Renal cortical epithelial cell (primary cell): ENCODE measurements around the gene TMEM203. TPM values are rescaled to one million over a fixed set of nuclear protein-coding genes. Genes with fewer than 3 reads are reported as not detected.

ENCODE experiments used
- DNase-seq: peaks from one replicate; pipeline ENCODE4 v3.0.0-alpha.2; 2011; ENCODE audit warnings: low read depth
- total RNA-seq: library from RNA; depleted of rRNA; stranded (reverse); fragments of >200 nt; gene quantifications from 2 replicates; pipeline ENCODE4 v1.2.3, GENCODE V29; 2014

Gene TMEM203
- total RNA-seq, 1 donor from 2014 or later = 42.8 TPM

GRCh38 chr9:137242269-137243203 is 37.1 kb upstream of the TMEM203 start:
- DNase-seq = no peak

DNA sequence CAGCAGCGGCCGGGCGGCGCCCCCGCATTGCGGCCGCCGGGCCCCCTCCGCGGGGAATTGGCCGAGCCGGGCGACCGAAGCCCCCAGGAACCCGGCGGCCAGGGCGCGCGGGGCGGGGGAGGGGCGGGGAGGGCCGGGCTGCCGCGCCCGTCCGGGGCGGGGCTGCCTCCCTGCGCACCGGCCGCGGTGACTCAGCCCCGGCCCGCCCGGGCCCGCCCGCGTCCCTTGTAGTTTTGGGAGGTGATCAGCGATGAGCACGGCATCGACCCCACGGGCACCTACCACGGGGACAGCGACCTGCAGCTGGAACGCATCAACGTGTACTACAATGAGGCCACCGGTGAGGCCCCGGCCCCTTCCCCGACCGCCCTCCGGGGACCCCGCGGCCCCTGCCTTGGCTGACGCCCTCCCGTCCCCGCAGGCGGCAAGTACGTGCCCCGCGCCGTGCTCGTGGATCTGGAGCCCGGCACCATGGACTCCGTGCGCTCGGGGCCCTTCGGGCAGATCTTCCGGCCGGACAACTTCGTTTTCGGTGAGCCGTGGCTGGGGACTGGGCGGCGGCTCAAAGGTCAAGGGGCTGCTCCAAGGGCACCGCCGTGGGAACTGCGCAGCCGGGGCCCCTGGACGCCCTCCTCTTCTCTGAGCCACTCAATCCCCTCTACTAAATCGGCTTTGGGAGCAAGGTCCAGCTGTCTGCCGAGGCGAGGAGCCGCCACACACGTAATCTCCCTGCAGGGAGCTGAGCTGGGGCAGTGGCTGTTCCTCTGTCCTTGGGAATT is 36.2 kb upstream of the TMEM203 start:
- no peak for DNase-seq

DNA sequence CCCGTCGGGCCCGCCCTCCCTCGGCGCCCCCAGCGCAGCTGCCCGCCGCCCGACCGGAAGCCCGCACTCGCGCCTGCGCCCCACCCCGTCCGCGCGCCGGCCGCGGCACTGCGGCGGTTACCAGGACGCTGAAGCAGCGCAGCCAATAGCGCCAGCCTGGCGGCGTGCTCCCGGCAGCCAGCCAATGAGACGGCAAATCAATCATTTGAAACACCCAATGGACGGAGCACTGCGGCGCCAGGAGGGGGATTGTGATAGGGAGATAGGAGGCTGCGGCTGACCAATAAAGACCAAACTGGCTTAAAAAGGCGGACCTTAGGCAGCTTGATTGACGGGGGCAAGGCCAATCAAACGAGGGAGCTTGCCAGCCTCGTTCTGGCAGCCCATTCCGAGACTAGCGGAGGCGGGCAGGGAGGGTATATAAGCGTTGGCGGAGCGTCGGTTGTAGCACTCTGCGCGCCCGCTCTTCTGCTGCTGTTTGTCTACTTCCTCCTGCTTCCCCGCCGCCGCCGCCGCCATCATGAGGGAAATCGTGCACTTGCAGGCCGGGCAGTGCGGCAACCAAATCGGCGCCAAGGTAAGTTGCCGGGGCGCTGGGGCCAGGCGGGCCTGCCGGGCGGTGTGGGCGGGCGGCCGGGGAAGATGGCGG is 35.5 kb upstream of the TMEM203 start, which contains the start of gene TUBB4B:
TUBB4B (plus strand) TSS at position 447 of the 649 bp plus-strand sequence; CDS start at position 521, 74 bp downstream.
- DNase-seq = peak; percentile 99

- DNase-seq = peak; percentile 31
These were observed 34.9 kb upstream of the TMEM203 start for GRCh38 chr9:137240318-137240840.

DNA sequence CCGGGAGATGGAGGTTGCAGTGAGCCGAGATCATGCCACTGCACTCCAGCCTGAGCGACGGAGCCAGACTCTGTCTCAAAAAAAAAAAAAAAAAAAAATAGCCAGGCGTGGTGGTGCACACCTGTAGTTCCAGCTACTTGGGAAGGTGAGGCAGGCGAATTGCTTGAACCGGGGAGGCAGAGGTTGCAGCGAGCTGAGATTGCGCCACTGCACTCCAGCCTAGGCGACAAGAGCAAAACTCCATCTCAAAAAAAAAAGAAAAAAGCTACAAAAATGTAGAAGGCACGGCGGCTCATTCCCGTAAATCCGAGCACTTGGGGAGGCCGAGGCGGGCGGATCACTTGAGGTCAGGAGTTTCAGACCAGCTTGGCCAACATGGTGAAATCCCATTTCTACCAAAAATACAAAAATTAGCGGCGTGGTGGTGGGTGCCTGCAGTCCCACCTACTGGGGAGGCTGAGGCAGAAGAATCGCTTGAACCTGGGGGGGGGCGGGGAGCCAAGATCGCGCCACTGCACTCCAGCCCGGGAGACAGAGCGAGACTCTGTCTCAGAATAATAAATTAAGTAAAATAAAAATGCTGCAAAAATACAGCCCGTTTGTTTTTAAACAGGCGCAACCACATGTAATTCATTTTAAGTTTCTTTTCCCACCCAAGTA is 34.2 kb upstream of the TMEM203 start:
- DNase-seq = peak; percentile 27

- DNase-seq = no peak
These were observed 32.6 kb upstream of the TMEM203 start for GRCh38 chr9:137237759-137238726.

DNA sequence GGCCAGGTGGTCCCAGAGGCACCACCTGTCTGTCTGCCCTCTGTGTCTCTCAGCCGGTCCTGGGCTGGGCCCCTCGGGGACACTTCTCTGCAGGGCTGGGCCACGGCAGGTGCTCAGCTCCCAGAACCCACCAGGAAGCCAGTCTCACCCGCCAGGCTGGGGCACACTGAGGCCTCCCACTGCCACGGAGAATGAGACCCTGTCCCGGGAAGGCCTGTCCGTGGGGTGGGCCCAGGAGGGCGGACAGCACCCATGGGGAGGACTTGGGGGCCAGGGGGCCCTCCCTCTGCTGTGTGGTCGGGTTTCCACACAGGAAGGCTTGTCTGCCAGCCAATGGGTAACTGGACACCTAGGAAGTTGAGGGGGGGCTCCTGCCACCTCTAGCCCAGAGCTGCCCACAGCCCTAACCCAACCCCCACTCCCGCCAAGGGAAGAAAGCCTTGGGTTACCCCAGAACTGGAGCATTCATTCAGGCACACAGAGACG is 31.5 kb upstream of the TMEM203 start:
- no peak for DNase-seq

DNA sequence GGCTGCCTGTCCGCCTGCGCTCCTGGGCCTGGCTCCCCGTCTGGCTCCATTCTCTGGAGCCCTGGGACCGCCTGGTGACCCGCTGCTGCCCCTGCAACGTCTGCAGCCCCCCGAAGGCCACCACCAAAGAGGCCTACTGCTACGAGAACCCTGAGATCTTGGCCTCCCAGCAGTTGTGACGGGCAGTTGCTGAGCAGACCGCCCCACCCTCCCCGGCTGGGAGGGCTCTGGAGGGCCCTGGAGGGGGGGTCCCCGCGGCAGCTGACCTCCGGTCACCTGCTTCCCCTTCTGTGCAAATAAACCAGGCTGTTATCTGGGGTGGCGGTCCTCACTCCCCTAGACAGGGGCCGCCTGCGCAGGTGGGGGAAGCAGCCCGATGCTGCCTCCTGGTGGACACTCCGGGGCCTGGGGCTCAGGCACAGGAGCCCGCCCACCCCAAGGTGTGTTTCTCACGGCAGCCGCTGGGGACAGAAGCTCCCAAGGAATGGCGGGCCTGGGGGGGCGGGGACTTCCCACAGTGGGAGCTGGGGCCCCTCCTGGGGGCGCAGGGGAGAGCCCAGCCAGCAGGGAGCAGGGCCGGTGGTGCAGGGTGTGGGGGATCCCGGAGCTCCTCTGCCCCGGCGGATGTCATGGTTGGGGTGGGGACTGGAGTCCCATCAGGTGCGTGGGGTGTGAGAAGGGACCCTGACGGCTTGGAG is 30.9 kb upstream of the TMEM203 start:
- DNase-seq = peak; percentile 40

DNA sequence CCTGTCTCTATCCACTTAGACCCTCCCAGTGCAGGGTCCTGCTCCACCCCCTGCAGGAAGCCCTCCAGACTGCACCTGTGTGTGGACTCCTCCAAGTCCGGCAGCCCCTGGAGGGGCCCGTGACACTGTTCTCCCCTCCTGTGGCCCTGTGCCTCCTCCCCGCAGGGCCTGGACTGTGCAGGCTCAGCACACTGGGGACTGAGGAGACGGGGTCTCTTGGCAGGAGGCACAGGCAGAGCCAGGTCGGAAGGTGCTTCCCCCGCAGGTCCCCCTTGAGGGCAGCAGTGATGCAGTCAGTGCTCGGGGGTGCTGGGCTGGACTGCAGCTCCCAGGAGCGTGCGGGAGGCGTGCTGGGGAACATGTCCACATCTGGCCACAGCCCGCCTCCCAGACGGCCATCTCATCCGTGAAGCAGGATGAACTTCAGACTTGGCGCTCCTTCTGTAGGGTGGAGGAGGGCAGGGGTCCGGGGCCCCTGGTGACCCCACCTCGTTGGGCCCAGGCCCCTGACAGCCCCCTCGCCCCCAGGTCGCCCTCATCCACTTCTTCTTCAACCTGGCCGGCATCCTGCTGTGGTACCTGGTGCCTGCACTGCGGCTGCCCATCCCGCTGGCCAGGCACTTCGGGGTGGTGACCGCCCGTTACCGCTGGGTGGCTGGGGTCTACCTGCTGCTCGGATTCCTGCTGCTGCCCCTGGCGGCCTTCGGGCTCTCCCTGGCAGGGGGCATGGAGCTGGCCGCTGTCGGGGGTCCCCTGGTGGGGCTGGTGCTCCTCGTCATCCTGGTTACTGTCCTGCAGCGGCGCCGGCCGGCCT is 30.2 kb upstream of the TMEM203 start:
- DNase-seq = no peak

DNA sequence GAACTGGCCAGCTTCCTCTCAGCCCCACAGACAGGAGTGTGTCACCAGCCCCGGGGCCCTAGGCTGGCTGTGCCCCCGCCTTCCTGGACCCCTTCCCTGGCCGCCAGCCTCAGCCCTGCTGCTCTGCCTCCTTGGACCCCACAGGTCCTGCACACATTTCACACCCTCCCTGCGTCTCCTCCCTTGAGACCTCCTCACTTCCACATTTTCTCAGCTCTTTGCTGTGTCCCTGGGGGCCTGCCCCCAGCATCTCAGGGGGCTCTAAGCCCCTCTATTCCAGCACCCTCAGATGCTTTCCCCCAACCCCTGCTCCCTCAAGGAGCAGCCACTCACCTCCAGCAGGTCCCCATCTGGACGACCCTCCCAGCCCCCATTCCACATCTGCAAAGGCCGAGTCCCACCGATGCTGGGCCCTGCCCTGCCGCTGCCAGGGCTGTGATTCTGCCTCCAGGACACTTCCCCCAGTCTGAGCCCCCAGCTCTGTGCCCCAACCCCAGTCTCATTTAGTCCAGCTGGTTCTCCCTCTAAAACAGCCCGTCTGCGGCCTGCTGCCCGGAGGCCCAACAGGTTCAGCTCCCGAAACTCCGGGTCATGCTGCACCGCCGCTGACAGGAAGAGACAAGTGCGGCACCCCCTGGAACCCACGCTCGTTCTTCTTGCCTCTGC is 29.4 kb upstream of the TMEM203 start:
- DNase-seq = no peak

DNA sequence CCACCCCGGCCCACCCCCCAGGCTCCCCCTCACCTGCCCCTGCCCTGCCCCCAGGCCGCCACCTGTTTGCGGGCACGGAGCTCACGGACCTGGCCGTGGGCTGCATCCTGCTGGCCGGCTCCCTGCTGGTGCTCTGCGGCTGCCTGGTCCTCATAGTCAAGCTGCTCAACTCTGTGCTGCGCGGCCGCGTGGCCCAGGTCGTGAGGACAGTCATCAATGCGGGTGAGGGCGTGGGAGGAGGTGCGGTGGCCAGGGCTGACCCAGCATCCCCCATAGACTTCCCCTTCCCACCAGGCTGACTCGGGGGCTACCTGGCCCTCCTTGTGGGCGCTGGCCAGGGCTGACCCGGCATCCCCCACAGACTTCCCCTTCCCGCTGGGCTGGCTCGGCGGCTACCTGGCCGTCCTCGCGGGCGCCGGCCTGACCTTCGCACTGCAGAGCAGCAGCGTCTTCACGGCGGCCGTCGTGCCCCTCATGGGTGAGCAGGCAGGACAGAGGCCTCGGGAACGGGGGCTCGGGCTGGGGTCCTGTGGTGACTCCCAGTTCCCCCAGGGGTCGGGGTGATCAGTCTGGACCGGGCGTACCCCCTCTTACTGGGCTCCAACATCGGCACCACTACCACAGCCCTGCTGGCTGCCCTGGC is 28.7 kb upstream of the TMEM203 start:
- DNase-seq = no peak

- no peak for DNase-seq
These were observed 27.9 kb upstream of the TMEM203 start for GRCh38 chr9:137233143-137233980.

DNA sequence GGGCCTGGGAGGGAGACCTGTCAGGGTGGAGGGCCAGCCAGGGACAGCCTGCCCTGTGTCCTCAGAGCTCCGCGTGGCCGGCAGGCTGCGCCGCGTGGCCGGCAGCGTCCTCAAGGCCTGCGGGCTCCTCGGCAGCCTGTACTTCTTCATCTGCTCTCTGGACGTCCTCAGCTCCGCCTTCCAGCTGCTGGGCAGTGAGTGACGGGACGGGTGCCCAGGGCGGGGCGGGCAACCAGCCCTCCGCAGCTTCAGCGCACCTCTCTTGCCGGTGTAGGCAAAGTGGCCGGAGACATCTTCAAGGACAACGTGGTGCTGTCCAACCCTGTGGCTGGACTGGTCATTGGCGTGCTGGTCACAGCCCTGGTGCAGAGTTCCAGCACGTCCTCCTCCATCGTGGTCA is 27.1 kb upstream of the TMEM203 start:
- no peak for DNase-seq

- DNase-seq = no peak
These were observed 26.7 kb upstream of the TMEM203 start for GRCh38 chr9:137232101-137232500.

- no peak for DNase-seq
These were observed 26.1 kb upstream of the TMEM203 start for GRCh38 chr9:137231372-137232039.
